Smooth muscle cell of trachea (primary cell): ENCODE data around the gene TRIM27. TPM values are rescaled to one million over a fixed set of nuclear protein-coding genes. Genes with fewer than 3 reads are reported as not detected.

Source experiments
- total RNA-seq: library from RNA; depleted of rRNA; stranded (reverse); fragments of >200 nt; gene quantifications from 2 replicates; pipeline ENCODE4 v1.2.1, GENCODE V29; 2014

Gene TRIM27
- total RNA-seq = 45.2 and 61.4 TPM in 2 replicates

GRCh38 chr6:28923318-28924102, at the start of gene TRIM27:
Gene TRIM27, minus strand, starts transcription at chr6:28923985. Its CDS starts 353 bp downstream, at chr6:28923632.

Other genes starting within 250 kb of the TRIM27 start
- gene ZNF311, start 81.3 kb upstream of the TRIM27 start, total RNA-seq = 1.8 and 1.9 TPM in 2 replicates
- not detected in 2 replicates for gene OR2W1, start 121.2 kb upstream of the TRIM27 start, total RNA-seq
- not detected in 2 replicates for gene OR2B3, start 163.3 kb upstream of the TRIM27 start, total RNA-seq
- gene OR2J1, start 175.5 kb upstream of the TRIM27 start, total RNA-seq = not detected in 2 replicates
- gene OR2J3, start 184.1 kb upstream of the TRIM27 start, total RNA-seq = not detected in 2 replicates
- gene OR2J2, start 246.9 kb upstream of the TRIM27 start, total RNA-seq = not detected in 2 replicates